ENCODE results near the gene CEBPG.

The CEBPG gene

DNA sequence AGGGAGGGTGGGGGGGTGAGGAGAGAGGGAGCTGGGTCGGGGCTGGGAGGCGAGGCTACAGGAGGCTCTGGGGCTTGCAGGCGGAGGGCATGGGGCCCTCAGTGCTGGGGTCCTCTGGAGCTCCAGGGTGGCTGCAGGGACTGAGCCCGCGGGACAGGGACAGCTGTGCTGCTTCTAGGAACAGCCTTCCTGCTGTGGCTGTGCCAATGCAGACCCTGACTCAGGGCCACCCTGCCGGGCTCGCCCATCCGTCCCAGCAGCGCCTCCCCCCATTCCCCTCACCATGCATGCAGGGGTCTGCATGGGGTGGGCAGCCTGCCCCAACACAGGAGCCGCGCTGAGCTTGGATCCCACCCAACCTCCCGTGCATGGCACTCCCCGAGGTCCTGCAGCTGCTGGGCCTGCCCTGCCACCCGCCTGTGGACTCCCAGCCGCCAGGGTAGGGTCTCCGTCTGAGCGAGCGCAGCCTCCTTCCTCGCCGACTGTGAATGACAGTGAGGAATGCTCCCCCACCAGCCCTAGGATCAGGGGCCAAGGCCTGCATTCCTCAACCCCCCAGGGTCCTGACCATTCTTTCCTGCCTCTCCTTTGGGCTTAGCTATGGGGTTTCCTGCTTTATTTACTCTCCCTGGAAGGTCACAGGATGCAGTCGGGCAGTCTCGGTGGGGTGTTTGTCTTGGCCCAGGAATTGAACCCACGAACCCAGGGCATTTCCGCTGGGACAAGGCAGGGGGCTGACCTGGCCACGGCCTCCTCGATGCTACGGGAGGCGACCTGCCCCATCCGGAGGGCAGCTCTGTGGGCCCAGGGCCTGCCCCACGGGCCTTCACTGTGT lies 23.4 kb downstream of the CEBPG start:
- DNase-seq: no peak

DNA sequence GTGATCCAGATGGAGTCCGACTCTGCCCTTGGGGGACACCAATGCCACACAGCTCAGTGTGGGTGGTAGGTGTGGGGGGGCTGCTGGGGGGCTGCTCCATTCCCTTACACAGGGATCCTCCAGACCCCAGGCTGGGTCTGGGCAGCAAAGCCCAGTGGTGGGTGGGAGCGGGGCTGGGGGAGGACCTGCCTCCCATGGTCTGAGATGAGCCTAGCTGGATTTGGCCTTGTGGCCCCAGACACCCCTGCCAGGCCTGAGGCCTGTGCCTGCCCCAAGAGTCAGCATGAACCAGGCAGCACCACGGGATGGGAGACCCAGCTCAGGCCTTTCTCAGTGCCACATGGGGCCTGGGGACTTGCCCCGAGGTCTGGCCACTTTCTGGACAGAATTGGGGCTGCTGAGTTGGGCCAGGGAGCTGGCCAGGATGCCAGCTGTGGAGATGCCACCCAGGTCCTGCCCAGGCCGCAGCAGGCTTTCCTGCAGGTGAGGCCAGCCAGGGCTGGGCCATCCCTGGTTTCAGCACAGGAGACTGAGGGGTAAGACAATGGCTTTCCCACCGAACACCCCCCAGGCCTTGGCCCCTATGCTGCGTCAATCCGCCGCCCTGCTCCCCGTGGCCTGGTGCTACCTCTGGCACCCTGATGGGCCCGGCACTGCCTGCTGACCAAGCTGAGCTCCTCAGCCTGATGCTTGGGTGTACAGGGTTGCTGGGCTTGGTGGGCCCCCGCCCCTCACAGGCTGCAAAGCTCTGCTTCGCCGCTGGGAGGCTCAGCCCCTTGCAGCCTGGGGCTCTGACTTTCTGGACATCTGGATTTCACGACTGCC lies 24.2 kb downstream of the CEBPG start:
- no peak for DNase-seq

- no peak for DNase-seq
Measured at GRCh38 chr19:33398361-33399060, 25.0 kb downstream of the CEBPG start.

DNA sequence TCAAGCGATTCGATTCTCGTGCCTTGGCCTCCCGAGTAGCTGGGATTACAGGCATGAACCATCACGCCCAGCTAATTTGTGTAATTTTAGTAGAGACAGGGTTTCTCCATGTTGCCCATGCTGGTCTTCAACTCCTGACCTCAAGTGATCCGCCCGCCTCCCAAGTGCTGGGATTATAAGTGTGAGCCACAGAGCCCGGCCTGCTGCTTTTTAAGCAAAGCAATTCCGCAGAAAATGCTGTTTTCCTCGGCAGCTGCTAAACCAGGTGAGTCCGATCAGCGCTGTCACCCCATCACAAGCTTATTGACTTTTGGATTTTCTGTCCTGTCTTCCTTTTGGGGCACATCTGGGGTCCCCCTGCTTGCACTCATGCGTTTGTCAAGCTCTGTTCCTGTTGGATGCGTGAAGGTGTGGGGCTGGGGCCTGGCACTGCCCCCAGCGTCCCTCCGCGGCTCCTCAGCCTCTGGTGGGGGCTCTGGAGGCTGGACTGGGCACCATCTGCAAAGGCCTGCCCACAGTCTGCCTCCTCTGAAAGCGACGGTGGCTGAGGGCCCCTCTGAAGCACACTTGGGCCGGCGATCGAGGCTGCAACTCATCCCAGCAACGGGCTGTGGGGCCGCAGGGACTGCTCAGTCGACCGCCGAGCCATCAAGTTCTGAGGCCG lies 25.7 kb downstream of the CEBPG start:
- DNase-seq: no peak

- no peak for DNase-seq
Measured at GRCh38 chr19:33399745-33400681, 26.5 kb downstream of the CEBPG start.

DNA sequence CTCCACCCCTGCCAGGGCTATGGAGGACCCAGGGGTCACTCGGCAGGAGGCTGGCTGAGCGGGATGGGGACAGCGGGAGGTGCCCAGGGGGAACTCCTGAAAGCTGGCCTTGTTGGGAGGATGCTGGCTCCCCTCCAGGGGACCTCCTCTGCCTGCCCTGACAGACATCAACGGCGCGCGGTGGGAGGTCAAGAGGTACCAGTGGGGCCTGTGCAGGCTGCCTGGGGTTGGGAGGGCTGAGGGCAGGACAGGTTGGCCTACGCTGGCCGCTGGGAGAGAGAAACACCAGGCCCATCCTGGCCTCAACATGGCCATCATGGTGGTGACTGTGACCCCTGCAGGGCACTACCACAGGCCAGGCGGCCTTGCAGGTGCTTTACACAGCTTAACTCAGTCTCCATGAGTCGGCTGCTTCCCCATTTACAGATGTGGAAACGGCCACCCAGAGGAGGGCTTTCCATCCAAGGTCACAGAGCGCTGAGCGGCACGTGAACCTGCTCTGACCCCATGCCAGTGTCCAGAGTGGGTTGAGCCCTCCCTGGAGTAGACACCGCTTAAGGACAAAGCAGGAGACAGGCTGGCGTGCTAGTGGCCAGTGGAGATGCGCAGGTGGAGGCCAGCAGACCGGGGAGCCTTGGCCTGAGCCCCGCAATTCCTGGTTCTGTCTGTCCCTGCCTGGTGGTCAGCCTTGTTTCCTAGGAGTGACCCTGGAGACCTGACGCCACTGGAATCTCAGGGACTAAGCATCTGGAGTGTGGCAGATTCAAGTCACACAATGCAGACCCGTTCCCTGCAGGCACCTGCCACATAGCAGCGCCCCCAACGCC lies 27.6 kb downstream of the CEBPG start:
- no peak for DNase-seq

DNA sequence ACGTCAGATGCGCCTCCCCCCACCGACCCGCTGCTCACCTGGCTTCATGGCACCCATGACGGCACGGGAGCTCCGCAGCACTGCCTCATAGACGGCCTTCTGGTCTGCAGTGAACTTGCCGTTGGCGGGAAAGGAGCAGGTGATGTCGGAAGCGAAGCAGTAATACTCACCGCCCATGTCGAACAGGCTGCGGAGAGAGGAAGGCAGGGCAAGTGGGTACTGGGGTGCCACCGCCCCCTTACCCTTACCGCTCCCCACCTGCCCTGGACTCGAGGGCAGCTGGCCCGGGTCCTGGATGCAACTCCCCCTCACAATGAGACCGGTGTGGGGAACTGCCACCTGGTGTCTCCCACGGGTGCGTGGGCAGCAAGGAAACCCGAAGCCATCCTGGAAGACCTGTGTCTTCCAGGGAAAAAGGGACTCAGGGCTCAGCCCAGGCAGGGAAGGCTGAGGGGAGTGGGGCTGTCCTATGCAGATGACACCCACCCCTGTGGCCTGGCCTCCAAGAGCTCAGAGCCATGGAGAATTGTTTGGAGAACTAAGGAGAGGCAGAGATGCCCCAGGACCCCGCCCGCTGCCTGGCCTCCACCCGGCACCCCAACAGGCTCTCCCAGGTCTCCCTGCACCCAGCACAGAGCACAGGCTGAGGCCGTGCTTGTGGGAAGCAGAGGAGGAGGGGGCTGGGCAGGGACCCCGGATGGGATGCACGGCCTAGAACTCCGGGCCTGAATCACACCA lies 28.3 kb downstream of the CEBPG start:
- DNase-seq: no peak

GRCh38 chr19:33402421-33403220 lies 29.1 kb downstream of the CEBPG start:
- DNase-seq: no peak

DNA sequence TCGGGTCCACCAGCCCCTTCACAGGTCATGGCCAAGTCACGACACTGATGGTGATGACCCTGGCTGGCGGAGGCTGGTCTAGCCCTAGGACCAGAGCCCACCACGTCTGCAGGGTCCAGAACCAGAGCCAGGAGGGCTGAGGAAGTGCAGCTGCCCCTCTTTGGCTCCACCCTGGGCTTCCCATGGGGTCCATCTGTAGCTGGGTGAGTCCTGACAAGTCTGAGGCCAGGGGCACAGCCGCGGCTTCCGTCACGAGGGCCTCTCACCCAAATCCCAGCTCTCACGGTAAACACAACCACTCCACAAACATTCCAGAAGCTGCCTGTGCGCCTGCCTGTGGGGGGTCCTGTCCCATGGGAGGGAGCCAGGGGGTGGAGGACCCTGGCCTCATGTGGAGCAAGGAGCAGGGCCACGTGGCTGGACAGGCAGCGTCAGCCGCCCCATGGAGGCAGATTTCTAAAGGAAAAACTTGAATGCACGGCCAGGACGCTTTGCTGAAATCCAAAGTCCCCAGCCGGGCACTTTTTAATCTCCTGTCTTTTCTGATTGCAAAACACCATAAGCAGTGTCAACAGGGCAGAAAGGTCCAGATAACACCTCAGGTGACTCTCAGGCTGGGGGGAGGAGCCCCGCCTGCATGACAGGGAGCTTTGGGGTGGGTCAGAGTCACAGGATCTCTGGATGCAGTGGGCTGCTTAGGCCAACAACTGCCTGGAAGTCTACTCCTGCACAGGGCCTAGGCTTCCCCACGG lies 29.9 kb downstream of the CEBPG start:
- DNase-seq: no peak

GRCh38 chr19:33403973-33404304 lies 30.4 kb downstream of the CEBPG start:
- no peak for DNase-seq

DNA sequence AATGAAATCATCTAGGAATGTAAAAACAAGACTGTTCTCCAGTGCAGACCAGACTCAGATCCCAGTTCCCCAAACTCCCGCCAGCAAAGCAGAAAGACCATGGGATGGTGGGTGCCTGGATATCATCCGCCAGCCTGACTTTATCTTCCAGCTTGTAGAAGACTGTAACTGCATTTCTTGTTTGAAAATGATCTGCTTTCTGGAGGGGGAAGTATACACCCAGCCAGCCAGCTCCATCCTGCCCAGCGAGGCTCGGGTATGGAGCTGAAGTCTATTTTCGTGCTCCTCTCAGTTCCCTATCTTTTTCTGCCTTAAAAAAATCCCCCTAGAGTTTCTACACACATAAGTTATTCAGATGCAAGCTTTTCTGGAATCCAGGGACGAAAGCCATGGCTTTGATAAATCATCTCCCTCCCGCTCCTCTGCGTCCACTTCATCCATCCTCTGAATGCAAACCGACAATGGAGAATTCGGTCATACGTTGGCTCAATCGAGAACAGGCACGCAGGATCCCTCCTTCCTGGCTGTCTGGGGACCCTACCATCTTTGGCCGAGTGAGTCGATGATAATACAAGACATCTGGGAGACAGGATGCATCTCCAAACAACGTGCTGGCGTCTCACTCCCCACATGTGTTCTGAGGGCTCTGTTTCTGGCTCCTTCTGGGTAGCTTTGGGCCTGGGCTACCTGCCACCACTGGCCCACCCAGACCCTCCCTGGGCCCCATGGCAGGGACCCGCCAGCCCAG lies 31.2 kb downstream of the CEBPG start:
- no peak for DNase-seq

GRCh38 chr19:33405254-33405552 lies 31.7 kb downstream of the CEBPG start:
- DNase-seq: no peak

GRCh38 chr19:33405553-33406461 lies 32.3 kb downstream of the CEBPG start:
- DNase-seq: no peak

DNA sequence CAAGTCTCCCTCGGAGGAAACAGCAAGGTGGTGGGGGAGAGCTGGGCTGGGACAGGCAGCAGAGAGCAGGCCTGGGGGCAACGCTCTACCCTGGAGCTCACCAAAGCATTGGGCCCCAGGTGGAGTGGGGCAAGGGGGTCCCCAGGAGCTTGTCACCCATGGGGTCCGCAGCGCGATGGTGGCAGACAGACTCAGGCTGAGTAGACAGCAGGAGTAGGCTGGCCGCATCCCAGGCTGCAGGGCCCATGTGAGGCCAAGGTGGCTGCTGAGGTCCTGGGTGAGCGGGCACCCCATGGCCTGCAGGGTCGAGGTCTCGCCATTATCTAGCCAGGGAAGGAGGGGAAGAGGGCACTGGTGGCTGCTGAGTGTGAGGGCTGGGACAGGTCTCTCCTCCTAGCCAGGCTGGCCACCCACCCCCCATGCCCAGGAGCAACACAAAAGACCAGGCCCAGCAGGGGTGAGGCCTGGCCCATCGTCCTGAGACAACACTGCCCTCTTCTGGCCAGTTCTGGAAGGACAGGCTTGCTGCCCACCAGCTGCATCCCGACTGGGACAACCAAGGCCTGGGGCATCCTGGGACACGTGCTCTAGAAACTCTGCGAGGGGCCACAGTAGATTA lies 33.1 kb downstream of the CEBPG start:
- DNase-seq: peak; percentile 59

- DNase-seq: no peak
Measured at GRCh38 chr19:33407140-33407551, 33.6 kb downstream of the CEBPG start.

- DNase-seq: no peak
Measured at GRCh38 chr19:33407716-33408115, 34.2 kb downstream of the CEBPG start.
